Stimulated activated memory B cell treated with anti-CD40 and anti-IgM and Interleukin-4, amounts not matched to agents 10 μg/mL and 1 μg/mL and 100 μg/mL, for 72 hours (primary cell): ENCODE data around the gene STYXL1.
"Not testable (repeated sequence)": the region's sequence is repeated elsewhere in the genome, so short reads cannot be mapped to it uniquely, and the experiment has no call there.

Source experiments
- ATAC-seq: fragments of 150-1000 bp; cut with Tn5 transposase; 2 replicates; pipeline ENCODE4 v1.10.0; 2021
- H3K27ac Mint-ChIP-seq: one replicate; pipeline ENCODE4 v1.8.0; 2022; ENCODE audit warnings: mild to moderate bottlenecking, mixed read lengths
- H3K27me3 Mint-ChIP-seq: one replicate; pipeline ENCODE4 v1.8.0; 2022; ENCODE audit warnings: mixed read lengths
- H3K36me3 Mint-ChIP-seq: one replicate; pipeline ENCODE4 v1.8.0; 2022; ENCODE audit warnings: mixed read lengths
- H3K4me1 Mint-ChIP-seq: one replicate; pipeline ENCODE4 v1.8.0; 2022; ENCODE audit warnings: mixed read lengths
- H3K4me3 Mint-ChIP-seq: one replicate; pipeline ENCODE4 v1.8.0; 2022; ENCODE audit warnings: mild to moderate bottlenecking, moderate library complexity, mixed read lengths
- H3K9me3 Mint-ChIP-seq: one replicate; pipeline ENCODE4 v1.8.0; 2022; ENCODE audit warnings: mixed read lengths

The STYXL1 gene

DNA sequence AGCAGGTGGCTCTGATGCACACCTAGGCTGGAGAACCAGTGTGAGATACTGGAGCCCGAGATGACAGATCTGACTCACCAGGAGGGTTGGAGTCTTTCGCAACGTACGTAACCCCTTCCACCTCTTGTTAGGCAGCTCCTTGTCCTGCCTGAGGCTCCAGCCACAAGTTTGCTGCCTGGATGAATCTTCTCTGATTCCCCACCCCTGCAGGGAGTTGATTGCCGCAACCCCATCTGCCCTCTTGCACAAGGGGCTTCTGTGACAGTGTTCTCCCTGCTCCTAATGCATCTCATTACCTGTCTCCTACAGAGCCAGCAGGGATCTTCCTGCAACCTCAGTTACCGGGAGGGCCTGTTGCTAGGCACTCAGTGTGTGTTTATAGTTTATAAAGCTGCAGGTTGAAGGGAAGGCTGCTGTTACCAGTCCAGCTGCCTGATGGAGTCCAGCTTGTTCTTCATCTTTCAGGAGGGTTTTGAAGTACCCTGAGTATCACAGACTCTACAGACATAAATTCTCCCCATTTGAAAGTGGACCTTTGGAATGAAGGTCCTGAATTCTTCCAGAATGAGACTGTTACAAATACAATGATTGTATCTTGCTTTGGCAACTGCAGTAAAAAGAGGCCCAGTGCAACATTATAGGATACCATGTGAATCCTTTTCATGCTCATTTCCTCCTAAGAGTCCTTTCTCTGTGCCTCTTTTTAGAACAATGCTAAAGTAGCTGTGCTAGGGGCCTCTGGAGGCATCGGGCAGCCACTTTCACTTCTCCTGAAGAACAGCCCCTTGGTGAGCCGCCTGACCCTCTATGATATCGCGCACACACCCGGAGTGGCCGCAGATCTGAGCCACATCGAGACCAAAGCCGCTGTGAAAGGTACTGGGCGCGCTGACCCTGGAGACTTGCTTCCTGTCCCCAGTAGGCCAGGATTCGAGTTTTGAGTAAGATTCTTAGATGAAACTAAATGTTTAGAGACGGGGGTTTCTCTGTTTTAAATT is 6.6 kb upstream of the STYXL1 start:
- Mint-ChIP-seq H3K4me1 (peaks cover 36% of the 10 kb centered on the region), H3K27me3 (no peaks in the 10 kb centered on the region), H3K9me3 (no peaks in the 10 kb centered on the region), H3K27ac (peak overlapping the region; percentile 57), H3K36me3 (peaks cover 52% of the 10 kb centered on the region), H3K4me3 (no peak overlapping the region)
- no peak for ATAC-seq

DNA sequence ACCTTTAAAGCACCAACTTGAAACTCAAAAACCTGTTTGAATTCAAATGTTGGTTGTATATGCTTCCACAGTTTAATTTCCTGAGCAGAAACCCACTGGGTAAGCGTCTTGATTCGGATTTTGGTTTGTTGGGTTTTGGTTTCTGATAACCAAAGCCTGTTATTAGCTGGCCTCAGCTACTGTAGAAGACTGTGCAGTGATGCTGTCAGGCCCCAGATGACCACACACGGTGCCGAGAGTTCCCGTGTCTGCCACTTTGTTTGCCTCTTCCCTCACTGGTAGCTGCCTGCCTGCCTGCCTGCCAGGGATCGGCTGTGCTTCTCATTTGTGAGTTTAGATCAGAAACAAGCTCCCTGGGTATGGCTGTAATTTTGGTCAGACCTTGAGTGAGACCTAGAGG is 5.7 kb upstream of the STYXL1 start:
- Mint-ChIP-seq H3K9me3 (no peaks in the 10 kb centered on the region), H3K36me3 (peaks cover 47% of the 10 kb centered on the region), H3K4me1 (peaks cover 41% of the 10 kb centered on the region), H3K4me3 (no peak overlapping the region), H3K27ac (no peak overlapping the region), H3K27me3 (no peaks in the 10 kb centered on the region)
- no peak for ATAC-seq

- not testable (repeated sequence) for H3K9me3 Mint-ChIP-seq, H3K27ac Mint-ChIP-seq, H3K27me3 Mint-ChIP-seq, H3K4me3 Mint-ChIP-seq, ATAC-seq
- Mint-ChIP-seq H3K4me1 (peaks cover 41% of the 10 kb centered on the region), H3K36me3 (peaks cover 39% of the 10 kb centered on the region)
These were observed 4.9 kb upstream of the STYXL1 start for GRCh38 chr7:76052681-76053080.

DNA sequence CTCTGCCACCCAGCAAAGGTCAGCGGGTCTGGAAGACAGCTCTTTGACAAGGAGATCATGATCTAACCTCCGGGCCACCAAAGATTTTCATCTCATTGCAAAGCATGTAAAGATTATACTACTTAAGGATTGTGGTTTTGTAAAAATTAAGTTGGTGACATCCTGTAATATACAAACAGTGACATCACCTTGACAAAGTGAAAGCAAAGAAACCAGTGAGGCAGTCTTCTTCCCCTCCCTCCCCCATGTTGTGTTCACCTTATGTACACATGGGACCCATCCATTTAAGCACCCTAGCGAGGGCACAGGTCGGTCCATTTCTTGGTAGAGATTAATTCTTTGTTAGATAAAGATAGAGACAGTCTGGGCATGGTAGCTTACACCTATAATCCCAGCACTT is 4.0 kb upstream of the STYXL1 start:
- Mint-ChIP-seq H3K36me3 (peaks cover 33% of the 10 kb centered on the region), H3K27ac (no peak overlapping the region), H3K27me3 (no peaks in the 10 kb centered on the region), H3K4me3 (no peak overlapping the region), H3K4me1 (peaks cover 41% of the 10 kb centered on the region), H3K9me3 (no peaks in the 10 kb centered on the region)
- no peak for ATAC-seq

- H3K4me1 Mint-ChIP-seq: peaks cover 46% of the 10 kb centered on the region
These were observed 2.7 kb upstream of the STYXL1 start for GRCh38 chr7:76050545-76050944.

DNA sequence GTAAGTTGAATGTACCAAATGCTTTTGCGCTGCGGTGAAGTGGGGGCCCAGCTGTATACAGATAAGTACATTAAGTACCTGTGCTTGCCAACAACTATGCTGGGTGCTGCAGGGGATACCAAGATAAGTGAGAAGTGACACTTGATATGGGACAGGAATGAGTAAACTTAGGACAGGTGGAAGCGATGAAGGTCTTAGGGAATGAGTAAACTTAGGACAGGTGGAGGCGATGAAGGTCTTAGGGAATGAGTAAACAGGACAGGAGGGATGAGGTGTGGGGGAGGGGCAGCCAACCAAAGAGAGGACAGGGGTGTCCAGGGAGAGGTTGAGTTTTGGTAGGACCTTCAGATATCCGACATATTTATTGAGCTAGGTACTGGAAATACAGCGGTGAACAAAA is 1.5 kb upstream of the STYXL1 start:
- peak overlapping the region; percentile 20 for H3K4me3 Mint-ChIP-seq
- H3K9me3 Mint-ChIP-seq: no peaks in the 10 kb centered on the region
- H3K27me3 Mint-ChIP-seq: no peaks in the 10 kb centered on the region
- peaks cover 50% of the 10 kb centered on the region for H3K4me1 Mint-ChIP-seq
- H3K36me3 Mint-ChIP-seq: peaks cover 34% of the 10 kb centered on the region
- peak overlapping the region; percentile 93 for H3K27ac Mint-ChIP-seq
- no peak for ATAC-seq

More at GRCh38 chr7:76050545-76050944, 2.7 kb upstream of the STYXL1 start:
- peaks cover 28% of the 10 kb centered on the region for H3K36me3 Mint-ChIP-seq
- H3K9me3 Mint-ChIP-seq: no peaks in the 10 kb centered on the region
- no peak overlapping the region for H3K4me3 Mint-ChIP-seq
- no peaks in the 10 kb centered on the region for H3K27me3 Mint-ChIP-seq
- no peak for ATAC-seq
- H3K27ac Mint-ChIP-seq: no peak overlapping the region

GRCh38 chr7:76048668-76048988 is 828 bp upstream of the STYXL1 start:
- peak; percentile 46 for ATAC-seq
- H3K4me1 Mint-ChIP-seq: peaks cover 47% of the 10 kb centered on the region
- H3K27ac Mint-ChIP-seq: peak overlapping the region; percentile 93
- no peaks in the 10 kb centered on the region for H3K9me3 Mint-ChIP-seq
- peaks cover 34% of the 10 kb centered on the region for H3K36me3 Mint-ChIP-seq
- peak overlapping the region; percentile 92 for H3K4me3 Mint-ChIP-seq
- no peaks in the 10 kb centered on the region for H3K27me3 Mint-ChIP-seq

DNA sequence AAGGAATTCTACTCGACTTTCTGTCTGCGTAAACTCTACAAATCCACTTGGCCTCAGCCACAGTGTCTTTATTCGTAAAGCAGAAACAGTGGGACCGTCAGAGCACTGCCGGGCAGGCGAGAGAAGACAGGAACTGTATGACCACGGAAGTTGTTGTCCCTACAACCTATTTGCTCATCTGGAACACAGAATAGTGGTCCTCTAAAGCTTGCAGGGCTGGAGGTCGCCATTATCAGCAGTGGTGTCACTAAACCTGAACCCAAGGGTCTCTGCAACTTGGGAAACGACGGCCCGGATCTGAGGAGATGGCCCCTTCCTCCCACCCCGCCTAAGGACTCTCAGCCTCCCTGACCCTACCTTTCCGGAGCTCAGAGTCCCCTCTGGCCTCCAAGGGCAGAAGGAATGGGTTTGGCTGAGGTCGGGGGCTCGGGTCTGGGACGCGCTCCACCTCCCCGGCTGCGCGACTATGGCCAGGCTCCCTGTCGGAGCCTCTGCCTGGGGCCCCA is 442 bp downstream of the STYXL1 start:
- Mint-ChIP-seq H3K4me3 (peak overlapping the region; percentile 92), H3K4me1 (peaks cover 38% of the 10 kb centered on the region), H3K9me3 (no peaks in the 10 kb centered on the region), H3K27me3 (no peaks in the 10 kb centered on the region), H3K36me3 (peaks cover 28% of the 10 kb centered on the region), H3K27ac (peak overlapping the region; percentile 93)
- peak; percentile 10 for ATAC-seq

GRCh38 chr7:76044375-76044865 is 3.4 kb downstream of the STYXL1 start:
- Mint-ChIP-seq H3K9me3 (no peaks in the 10 kb centered on the region), H3K36me3 (peaks cover 21% of the 10 kb centered on the region), H3K4me3 (no peak overlapping the region), H3K4me1 (peaks cover 21% of the 10 kb centered on the region), H3K27me3 (no peaks in the 10 kb centered on the region), H3K27ac (no peak overlapping the region)
- ATAC-seq: no peak

GRCh38 chr7:76040126-76040525 is 7.7 kb downstream of the STYXL1 start:
- ATAC-seq: no peak
- H3K9me3 Mint-ChIP-seq: no peaks in the 10 kb centered on the region
- peak overlapping the region; percentile 42 for H3K27ac Mint-ChIP-seq
- no peak overlapping the region for H3K4me3 Mint-ChIP-seq
- peaks cover 20% of the 10 kb centered on the region for H3K36me3 Mint-ChIP-seq
- H3K27me3 Mint-ChIP-seq: no peaks in the 10 kb centered on the region
- peaks cover 9% of the 10 kb centered on the region for H3K4me1 Mint-ChIP-seq

- Mint-ChIP-seq H3K4me1 (no peaks in the 10 kb centered on the region), H3K27me3 (no peaks in the 10 kb centered on the region)
- no peak for ATAC-seq
These were observed 10.5 kb downstream of the STYXL1 start for GRCh38 chr7:76037310-76037709.

GRCh38 chr7:76031964-76032363 is 15.8 kb downstream of the STYXL1 start:
- Mint-ChIP-seq H3K27ac (no peak overlapping the region), H3K4me3 (no peak overlapping the region), H3K9me3 (no peaks in the 10 kb centered on the region), H3K36me3 (peaks cover 21% of the 10 kb centered on the region), H3K4me1 (no peaks in the 10 kb centered on the region), H3K27me3 (no peaks in the 10 kb centered on the region)
- no peak for ATAC-seq

More at GRCh38 chr7:76037310-76037709, 10.5 kb downstream of the STYXL1 start:
- Mint-ChIP-seq H3K4me3 (no peak overlapping the region), H3K36me3 (peaks cover 25% of the 10 kb centered on the region), H3K27ac (no peak overlapping the region), H3K9me3 (no peaks in the 10 kb centered on the region)

DNA sequence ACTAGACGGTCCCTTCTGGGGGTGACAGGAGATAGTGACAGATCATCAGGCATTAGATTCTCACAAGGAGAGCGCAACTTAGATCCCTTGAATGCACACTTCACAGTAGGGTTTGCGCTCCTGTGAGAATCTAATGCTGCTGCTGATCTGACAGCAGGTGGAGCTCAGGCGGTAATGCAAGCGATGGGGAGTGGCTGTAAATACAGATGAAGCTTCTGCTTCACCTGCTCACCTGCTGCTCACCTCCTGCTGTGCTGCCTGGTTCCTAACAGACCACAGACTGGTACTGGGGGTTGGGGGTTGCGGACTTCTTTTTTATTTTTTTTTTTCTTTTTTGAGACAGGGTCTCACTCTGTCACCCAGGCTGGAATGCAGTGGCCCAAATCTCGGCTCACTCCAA is 18.1 kb downstream of the STYXL1 start:
- not testable (repeated sequence) for H3K27ac Mint-ChIP-seq, H3K9me3 Mint-ChIP-seq, H3K4me3 Mint-ChIP-seq, H3K4me1 Mint-ChIP-seq, H3K27me3 Mint-ChIP-seq, ATAC-seq
- H3K36me3 Mint-ChIP-seq: peaks cover 37% of the 10 kb centered on the region

- ATAC-seq: no peak
- no peaks in the 10 kb centered on the region for H3K9me3 Mint-ChIP-seq
- peaks cover 61% of the 10 kb centered on the region for H3K36me3 Mint-ChIP-seq
- H3K4me1 Mint-ChIP-seq: peaks cover 10% of the 10 kb centered on the region
- H3K27me3 Mint-ChIP-seq: no peaks in the 10 kb centered on the region
- no peak overlapping the region for H3K27ac Mint-ChIP-seq
- H3K4me3 Mint-ChIP-seq: no peak overlapping the region
These were observed 24.8 kb downstream of the STYXL1 start for GRCh38 chr7:76023002-76023401.

- Mint-ChIP-seq H3K4me3 (no peak overlapping the region), H3K27ac (no peak overlapping the region), H3K36me3 (peaks cover 64% of the 10 kb centered on the region), H3K27me3 (no peaks in the 10 kb centered on the region), H3K4me1 (peaks cover 10% of the 10 kb centered on the region), H3K9me3 (no peaks in the 10 kb centered on the region)
- ATAC-seq: no peak
These were observed 25.6 kb downstream of the STYXL1 start for GRCh38 chr7:76022026-76022780.
